SK-N-SH (cell line): ENCODE data around the gene PXN.

Experiments used
- CTCF ChIP-seq: fragments of 200-600 bp; sonication (generic); IDR thresholded peaks from 2 replicates; pipeline ENCODE4 v1.6.1; 2017; ENCODE audit warnings: antibody characterized with exemption, mild to moderate bottlenecking, moderate library complexity
- ELF1 ChIP-seq: IDR thresholded peaks from 2 replicates; pipeline ENCODE4 v1.4.0; 2012
- EP300 ChIP-seq, 2 experiments: IDR thresholded peaks; 2 replicates each; pipeline versions ENCODE4 v1.4.0 to v1.6.1; 2012; ENCODE audit warnings: borderline replicate concordance in 1 of 2, low read depth in 1 of 2, low read length in 1 of 2
- EZH2phosphoT487 ChIP-seq: fragments of 200-600 bp; sonication (generic); IDR thresholded peaks from 2 replicates; pipeline ENCODE4 v1.6.1; 2017; ENCODE audit warnings: low read depth, mixed run types, mild to moderate bottlenecking, antibody characterized with exemption, moderate library complexity, borderline replicate concordance
- FOXJ3 ChIP-seq: sonication (generic); formaldehyde crosslinking; IDR thresholded peaks from 2 replicates; pipeline ENCODE4 v1.5.1; 2020; ENCODE audit warnings: mild to moderate bottlenecking, missing genetic modification reagents
- FOXM1 ChIP-seq: IDR thresholded peaks from 2 replicates; pipeline ENCODE4 v1.4.0; 2012; ENCODE audit warnings: low read depth, mild to moderate bottlenecking
- GABPA ChIP-seq: IDR thresholded peaks from 2 replicates; pipeline ENCODE4 v1.4.0; 2012; ENCODE audit warnings: low read depth, mild to moderate bottlenecking
- GATA2 ChIP-seq: sonication (generic); formaldehyde crosslinking; IDR thresholded peaks from 2 replicates; pipeline ENCODE4 v1.5.0; 2020; ENCODE audit warnings: mild to moderate bottlenecking, missing genetic modification reagents
- MAX ChIP-seq: IDR thresholded peaks from 2 replicates; pipeline ENCODE4 v1.4.0; 2012; ENCODE audit warnings: low read depth
- POLR2AphosphoS5 ChIP-seq: IDR thresholded peaks from 2 replicates; pipeline ENCODE4 v1.6.1; 2012; ENCODE audit warnings: low read depth, low read length
- REST ChIP-seq: IDR thresholded peaks from 2 replicates; pipeline ENCODE4 v1.6.1; 2012; ENCODE audit warnings: mild to moderate bottlenecking, low read depth, low read length, moderate library complexity
- RFX5 ChIP-seq: IDR thresholded peaks from 2 replicates; pipeline ENCODE4 v1.6.1; 2012; ENCODE audit warnings: mild to moderate bottlenecking, improper control_type of control experiment, low read length
- TAF1 ChIP-seq: IDR thresholded peaks from 2 replicates; pipeline ENCODE4 v1.6.1; 2012; ENCODE audit warnings: low read depth, mild to moderate bottlenecking, low read length, moderate library complexity, borderline replicate concordance
- USF1 ChIP-seq: IDR thresholded peaks from 2 replicates; pipeline ENCODE4 v1.4.0; 2012; ENCODE audit warnings: low read depth, borderline replicate concordance

DNA sequence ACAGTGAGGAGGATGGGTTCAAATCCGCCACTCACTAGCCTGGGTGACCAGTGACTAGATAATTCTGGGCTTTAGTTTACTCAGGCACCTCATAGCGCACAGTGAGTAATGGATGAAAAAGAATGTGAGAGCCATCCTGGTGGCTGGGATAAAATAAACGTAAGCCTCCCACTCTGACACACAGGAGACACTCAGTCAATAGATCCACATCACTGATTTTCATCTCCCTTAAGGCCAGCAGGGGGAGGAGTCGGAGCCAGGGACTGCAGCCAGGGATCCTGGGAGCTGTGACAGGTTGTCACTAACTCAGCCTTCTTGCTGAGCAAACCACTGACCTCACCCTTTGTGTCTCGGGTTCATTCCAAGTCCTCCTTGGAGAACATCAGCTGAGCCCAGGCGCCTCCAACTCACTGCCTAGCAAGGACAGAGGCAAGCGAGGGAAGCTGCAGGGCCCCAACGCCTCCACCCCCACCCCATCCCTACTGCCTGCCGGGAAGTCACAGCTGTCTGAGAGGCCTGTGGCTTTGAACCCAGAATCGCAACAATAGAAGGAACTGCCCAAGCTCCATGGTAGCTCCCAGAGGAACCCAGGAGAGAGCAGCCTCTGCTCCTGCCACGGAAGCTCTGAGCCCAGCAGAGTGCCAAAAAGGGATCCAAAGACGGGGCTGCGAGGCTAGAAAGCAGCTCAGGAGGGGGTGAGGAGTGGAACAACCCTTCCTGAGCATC is 30.7 kb downstream of the PXN start:
- TF ChIP-seq CTCF (peak; percentile 59), RFX5 (no peak), USF1 (peak; percentile 44; the same call in 1 of the 2 replicates), REST (0 out of 2 replicates have a peak, but pooled peaks have one; percentile 4), GABPA (no peak), FOXM1 (no peak), EZH2phosphoT487 (no peak), POLR2AphosphoS5 (peak; percentile 64; the same call in 1 of the 2 replicates), TAF1 (peak; percentile 41; the same call in 1 of the 2 replicates), EP300 (IDR thresholded peaks at IDR 0.05; ENCODE audit: borderline replicate concordance in 1 of 2, low read depth in 1 of 2, low read length in 1 of 2) (peak in 1 of 2 experiments; percentile 80; a peak in 2 of 4 replicates), MAX (peak; percentile 85), FOXJ3 (CRISPR knock-in tag) (no peak), ELF1 (no peak), GATA2 (no peak)
